Fibroblast of pulmonary artery (primary cell): ENCODE results near the gene SNX25.

Experiments
- DNase-seq: peaks from one replicate; pipeline ENCODE4 v3.0.0-alpha.2; 2010; ENCODE audit warnings: low read depth
- H3K4me3 ChIP-seq: replicated peaks from 2 replicates; pipeline ENCODE4 v1.5.1; 2011; ENCODE audit warnings: low read depth, mild to moderate bottlenecking, control low read depth, low read length, moderate library complexity
- TF ChIP-seq, protein P1 (sequence below): IDR thresholded peaks from 2 replicates; pipeline ENCODE4 v1.5.1; 2011; ENCODE audit warnings: mild to moderate bottlenecking, control low read depth, low read length, inconsistent platforms; ENCODE audit errors: missing control alignments

The SNX25 gene

DNA sequence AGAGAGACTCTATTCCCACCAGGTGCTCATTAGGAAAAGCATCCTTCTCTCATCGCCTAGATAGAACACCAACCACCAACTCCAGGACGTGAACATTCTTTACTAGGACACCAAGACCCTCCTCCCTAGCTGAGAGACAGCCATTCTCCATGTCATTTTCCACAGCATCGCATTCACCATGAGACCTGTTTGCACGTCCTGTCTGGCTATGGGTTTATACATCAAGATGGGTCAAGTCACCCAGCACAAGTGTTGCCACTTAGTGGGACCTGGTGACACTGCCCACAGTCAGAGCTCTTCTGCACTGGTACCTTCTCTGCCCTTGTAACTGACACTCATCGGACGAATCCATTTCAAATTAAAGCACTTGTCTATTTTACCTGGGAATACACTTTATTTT, 168.9 kb downstream of the SNX25 start:
- no peak overlapping the region for H3K4me3 ChIP-seq
- TF ChIP-seq, protein P1, sequence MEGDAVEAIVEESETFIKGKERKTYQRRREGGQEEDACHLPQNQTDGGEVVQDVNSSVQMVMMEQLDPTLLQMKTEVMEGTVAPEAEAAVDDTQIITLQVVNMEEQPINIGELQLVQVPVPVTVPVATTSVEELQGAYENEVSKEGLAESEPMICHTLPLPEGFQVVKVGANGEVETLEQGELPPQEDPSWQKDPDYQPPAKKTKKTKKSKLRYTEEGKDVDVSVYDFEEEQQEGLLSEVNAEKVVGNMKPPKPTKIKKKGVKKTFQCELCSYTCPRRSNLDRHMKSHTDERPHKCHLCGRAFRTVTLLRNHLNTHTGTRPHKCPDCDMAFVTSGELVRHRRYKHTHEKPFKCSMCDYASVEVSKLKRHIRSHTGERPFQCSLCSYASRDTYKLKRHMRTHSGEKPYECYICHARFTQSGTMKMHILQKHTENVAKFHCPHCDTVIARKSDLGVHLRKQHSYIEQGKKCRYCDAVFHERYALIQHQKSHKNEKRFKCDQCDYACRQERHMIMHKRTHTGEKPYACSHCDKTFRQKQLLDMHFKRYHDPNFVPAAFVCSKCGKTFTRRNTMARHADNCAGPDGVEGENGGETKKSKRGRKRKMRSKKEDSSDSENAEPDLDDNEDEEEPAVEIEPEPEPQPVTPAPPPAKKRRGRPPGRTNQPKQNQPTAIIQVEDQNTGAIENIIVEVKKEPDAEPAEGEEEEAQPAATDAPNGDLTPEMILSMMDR, result no peak
- DNase-seq, result no peak

DNA sequence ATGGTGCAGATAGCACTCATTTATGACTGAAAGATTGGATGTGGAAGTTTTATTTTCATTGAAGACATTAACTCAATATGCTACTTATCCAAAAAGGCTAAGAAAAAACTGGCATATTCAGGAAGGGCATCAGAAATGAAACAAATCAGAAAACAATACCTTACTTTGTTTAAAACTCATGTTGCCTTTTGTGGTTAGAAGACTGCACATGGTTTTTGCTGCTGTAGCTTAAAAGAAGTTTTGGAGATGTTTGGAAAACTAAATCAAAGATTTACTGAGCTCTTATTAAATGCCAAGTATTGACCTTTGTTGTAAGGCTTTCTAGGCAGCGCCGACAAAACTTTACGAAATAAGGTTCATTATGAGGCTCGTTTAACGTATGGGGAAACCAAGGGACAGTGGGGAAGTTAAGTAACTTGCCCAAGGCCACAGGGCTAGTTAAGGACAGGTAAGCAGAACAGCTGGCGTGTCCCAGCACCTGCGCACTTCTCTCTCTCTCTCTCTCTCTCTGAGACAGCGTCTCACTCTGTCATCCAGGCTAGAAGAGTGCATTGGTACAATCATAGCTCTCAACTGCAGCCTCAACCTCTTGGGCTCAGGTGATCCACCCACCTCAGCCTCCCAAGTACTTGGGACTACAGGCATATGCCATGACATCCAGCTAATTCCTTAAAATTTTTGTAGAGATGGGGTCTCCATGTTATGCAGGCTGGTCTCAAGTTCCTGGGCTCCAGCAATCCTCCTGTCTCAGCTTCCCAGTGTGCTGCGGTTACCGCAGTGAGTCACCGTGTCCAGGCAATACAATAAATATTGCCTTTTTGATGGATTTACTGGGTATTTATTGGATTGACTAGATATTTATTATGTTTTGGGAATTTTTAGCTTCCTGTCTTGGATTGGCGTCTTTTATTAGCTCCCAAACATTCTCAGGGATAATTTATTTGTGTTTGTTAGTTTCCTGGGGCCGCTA, 170.2 kb downstream of the SNX25 start:
- no peak overlapping the region for H3K4me3 ChIP-seq
- no peak for DNase-seq
- TF ChIP-seq, protein P1, result no peak

GRCh38 chr4:185380320-185380719, 170.9 kb downstream of the SNX25 start:
- no peak for DNase-seq
- H3K4me3 ChIP-seq, result no peak overlapping the region
- TF ChIP-seq, protein P1, result no peak

DNA sequence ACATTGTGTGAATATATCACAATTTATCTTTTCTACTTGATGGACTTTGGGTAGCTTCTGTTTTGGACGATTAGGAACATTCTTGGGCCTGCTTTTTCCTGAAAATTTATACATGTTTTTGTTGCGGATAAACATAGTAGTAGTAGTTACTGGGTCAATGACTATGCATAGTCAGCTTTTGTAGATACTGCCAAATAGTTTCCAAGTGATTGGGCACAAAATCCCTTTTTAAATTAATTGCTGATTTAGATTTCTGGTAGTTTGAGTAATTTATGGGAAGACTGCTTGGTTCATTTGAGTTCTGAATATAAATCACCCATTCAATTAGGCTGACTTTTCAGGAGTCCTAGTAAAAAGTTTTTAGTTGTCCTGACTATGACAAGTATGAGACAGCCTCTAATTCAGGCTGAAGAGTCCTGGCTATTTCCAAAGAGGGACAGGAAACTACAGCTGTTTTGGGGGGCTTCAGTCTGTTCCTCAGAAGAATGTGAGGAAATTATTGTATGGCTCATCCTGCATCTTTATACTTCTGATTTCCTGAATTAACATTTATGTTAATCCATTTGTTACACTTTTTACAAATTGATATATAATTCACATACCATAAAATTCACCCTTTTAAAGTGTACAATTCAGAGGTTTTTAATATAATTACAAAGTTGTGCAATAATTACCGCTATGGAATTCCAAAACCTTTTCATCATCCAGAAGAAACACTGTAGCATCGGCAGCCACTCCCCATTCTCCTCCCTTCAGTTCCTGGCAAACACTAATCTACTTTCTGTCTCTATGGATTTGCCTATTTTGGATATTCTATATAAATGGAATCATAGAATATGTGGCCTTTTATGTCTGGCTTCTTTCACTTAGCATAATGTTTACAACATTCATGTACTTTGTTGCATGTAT, 172.1 kb downstream of the SNX25 start:
- TF ChIP-seq, protein P1, result no peak
- DNase-seq, result peak; percentile 45
- no peak overlapping the region for H3K4me3 ChIP-seq

DNA sequence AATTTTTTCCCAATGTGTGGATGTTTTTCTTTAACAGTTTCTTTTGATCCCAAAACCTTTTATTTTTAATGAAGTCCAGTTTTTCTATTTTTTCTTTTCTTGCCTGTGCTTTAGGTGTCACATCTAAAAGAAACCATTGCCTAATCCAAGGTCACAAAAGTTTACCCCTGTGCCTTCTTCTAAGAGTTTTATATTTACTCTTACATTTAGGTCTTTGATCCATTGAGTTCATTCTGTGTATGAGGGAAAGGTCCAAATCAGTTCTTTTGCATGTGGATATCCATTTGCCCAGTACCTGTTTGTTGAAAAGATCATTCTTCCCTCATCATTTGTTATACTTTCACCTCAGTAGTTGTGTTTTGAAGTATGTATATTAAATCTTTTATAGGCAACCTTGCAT, 173.4 kb downstream of the SNX25 start:
- TF ChIP-seq, protein P1, result no peak

GRCh38 chr4:185383451-185383850, 174.1 kb downstream of the SNX25 start:
- TF ChIP-seq, protein P1, result no peak
- DNase-seq, result no peak
- H3K4me3 ChIP-seq, result no peak overlapping the region

More for the DNA sequence above, 173.4 kb downstream of the SNX25 start:
- no peak for DNase-seq
- no peak overlapping the region for H3K4me3 ChIP-seq
